A549 (cell line): Measurements from ENCODE around the gene HNRNPUL2. TPM values are rescaled to one million over a fixed set of nuclear protein-coding genes. Genes with fewer than 3 reads are reported as not detected.
"Not testable (repeated sequence)": the region's sequence is repeated elsewhere in the genome, so short reads cannot be mapped to it uniquely, and the experiment has no call there.

ENCODE experiments used
- ATAC-seq, 2 experiments: fragments of 200-7000 bp in 1 of 2; fragments of >200 bp in 1 of 2; cut with Nextera tagmentation in 1 of 2; cut with Tn5 transposase in 1 of 2; 3 replicates each; pipeline versions ENCODE4 v1.8.0 to v1.9.1; 2018 to 2020; ENCODE audit warnings: mild to moderate bottlenecking in 1 of 2, moderate library complexity in 1 of 2
- CTCF ChIA-PET: fragments of 300-600 bp; sonication (Branson Sonifier 250); formaldehyde crosslinking; extraction: SDS; loops from one replicate; lab custom pipeline; 2021; ENCODE audit warnings: antibody characterized with exemption, inconsistent platforms; lab: Yijun Ruan, JAX
- POLR2A ChIA-PET: fragments of 350-600 bp; formaldehyde crosslinking; extraction: SDS; loops from one replicate; lab custom pipeline; 2021; ENCODE audit warnings: antibody characterized with exemption, inconsistent platforms; lab: Yijun Ruan, JAX
- DNase-seq, 2 experiments: peaks; one replicate each; pipeline versions ENCODE4 v3.0.0 to v3.0.0-alpha.2; 2011 to 2016; ENCODE audit warnings: low read depth in 1 of 2, low spot score in 1 of 2
- FAIRE-seq: peaks from 2 replicates; lab custom pipeline; 2011; peaks lifted over from hg19 to GRCh38; lab: Jason Lieb, UNC
- H3K27ac ChIP-seq, 2 experiments: fragments of >200 bp; sonication (Bioruptor Twin); formaldehyde crosslinking; 3 replicates each; pipeline ENCODE4 v1.5.1; 2016 to 2017
- H3K4me1 ChIP-seq: fragments of >200 bp; sonication (Bioruptor Twin); formaldehyde crosslinking; 3 replicates; pipeline ENCODE4 v1.6.1; 2016
- H3K4me2 ChIP-seq: fragments of >200 bp; sonication (Bioruptor Twin); formaldehyde crosslinking; 3 replicates; pipeline ENCODE4 v1.6.1; 2016
- H3K4me3 ChIP-seq: fragments of >200 bp; sonication (Bioruptor Twin); formaldehyde crosslinking; 3 replicates; pipeline ENCODE4 v1.5.1; 2016
- H3K9me3 ChIP-seq: fragments of >200 bp; sonication (Bioruptor Twin); formaldehyde crosslinking; 3 replicates; pipeline ENCODE4 v1.6.1; 2016
- BCL3 ChIP-seq: fragments of >200 bp; sonication (Bioruptor Twin); formaldehyde crosslinking; IDR thresholded peaks from 3 replicates; pipeline ENCODE4 v1.6.1; 2016
- CBX2 ChIP-seq: fragments of 200-600 bp; sonication (generic); IDR thresholded peaks from 2 replicates; pipeline ENCODE4 v1.6.1; 2016; ENCODE audit warnings: low read depth, mild to moderate bottlenecking, borderline replicate concordance
- CBX8 ChIP-seq: fragments of 200-600 bp; sonication (generic); IDR thresholded peaks from 2 replicates; pipeline ENCODE4 v1.6.1; 2016
- CHD4 ChIP-seq: fragments of 200-600 bp; sonication (generic); IDR thresholded peaks from 2 replicates; pipeline ENCODE4 v1.6.1; 2016; ENCODE audit warnings: antibody characterized with exemption, mild to moderate bottlenecking, borderline replicate concordance
- EHF ChIP-seq: fragments of 250-450 bp; sonication (Bioruptor Pico); IDR thresholded peaks from 2 replicates; pipeline ENCODE4 v1.5.0; 2020; ENCODE audit warnings: mild to moderate bottlenecking
- EHMT2 ChIP-seq: fragments of 200-600 bp; sonication (generic); IDR thresholded peaks from 2 replicates; pipeline ENCODE4 v1.6.1; 2016; ENCODE audit warnings: antibody characterized with exemption, low read depth, mild to moderate bottlenecking, moderate library complexity
- ESRRA ChIP-seq: fragments of 150-350 bp; IDR thresholded peaks from 2 replicates; pipeline ENCODE4 v1.6.1; 2014; ENCODE audit warnings: mild to moderate bottlenecking, low read length, borderline replicate concordance
- FOSB ChIP-seq: fragments of 250-450 bp; sonication (Bioruptor Pico); IDR thresholded peaks from 2 replicates; pipeline ENCODE4 v1.5.0; 2020; ENCODE audit warnings: mild to moderate bottlenecking, moderate library complexity
- FOSL2 ChIP-seq, 2 experiments: fragments of 450-650 bp in 1 of 2; fragments of >200 bp in 1 of 2; sonication (Bioruptor Twin) in 1 of 2; formaldehyde crosslinking; IDR thresholded peaks; 2 replicates each; pipeline versions ENCODE4 v1.5.0 to v1.6.1; 2016 to 2020; ENCODE audit warnings: mild to moderate bottlenecking in 1 of 2, moderate library complexity in 1 of 2
- GATA3 ChIP-seq: IDR thresholded peaks from 2 replicates; pipeline ENCODE4 v1.6.1; 2012; ENCODE audit warnings: borderline replicate concordance
- HOXA7 ChIP-seq: fragments of 250-450 bp; sonication (Bioruptor Pico); IDR thresholded peaks from 2 replicates; pipeline ENCODE4 v1.5.0; 2020; ENCODE audit warnings: mild to moderate bottlenecking, moderate library complexity
- JUN ChIP-seq, 2 experiments: fragments of >200 bp; sonication (Bioruptor Twin); formaldehyde crosslinking; IDR thresholded peaks; 2 replicates in 1 of 2; 3 replicates in 1 of 2; pipeline ENCODE4 v1.6.1; 2016 to 2017
- MYC ChIP-seq: IDR thresholded peaks from 2 replicates; pipeline ENCODE4 v1.6.1; 2012; ENCODE audit warnings: mild to moderate bottlenecking, inconsistent platforms, low read length, improper control_type of control experiment, borderline replicate concordance
- NR3C1 ChIP-seq: fragments of >200 bp; sonication (Bioruptor Twin); formaldehyde crosslinking; IDR thresholded peaks from 3 replicates; pipeline ENCODE4 v1.6.1; 2017
- POLR2A ChIP-seq: IDR thresholded peaks from 2 replicates; pipeline ENCODE4 v1.6.1; 2012; ENCODE audit warnings: mild to moderate bottlenecking, low read length
- RCOR1 ChIP-seq: fragments of 150-350 bp; IDR thresholded peaks from 2 replicates; pipeline ENCODE4 v1.6.1; 2014; ENCODE audit warnings: antibody characterized with exemption, low read length, low read depth
- REST ChIP-seq: fragments of 200-600 bp; sonication (generic); IDR thresholded peaks from 2 replicates; pipeline ENCODE4 v1.6.1; 2016; ENCODE audit warnings: antibody characterized with exemption, mild to moderate bottlenecking, moderate library complexity
- RFX5 ChIP-seq: fragments of 450-650 bp; IDR thresholded peaks from 2 replicates; pipeline ENCODE4 v1.7.1; 2014; ENCODE audit warnings: antibody characterized with exemption, mild to moderate bottlenecking, moderate library complexity
- RNF2 ChIP-seq: fragments of 200-600 bp; sonication (generic); IDR thresholded peaks from 2 replicates; pipeline ENCODE4 v1.6.1; 2016; ENCODE audit warnings: low read depth, mild to moderate bottlenecking, antibody characterized with exemption, moderate library complexity, borderline replicate concordance
- ZFP36 ChIP-seq: fragments of 450-650 bp; IDR thresholded peaks from 2 replicates; pipeline ENCODE4 v1.6.1; 2014; ENCODE audit warnings: borderline replicate concordance; ENCODE audit not compliant: partially characterized antibody
- WGBS: methylation state at CpG from one replicate; pipeline ENCODE4 v1.1.6; 2017; ENCODE audit errors: missing lambda C conversion rate; 5-methylcytosine and 5-hydroxymethylcytosine counted together
- polyA plus RNA-seq, 4 experiments: library from polyadenylated mRNA; depleted of rRNA in 3 of 4; stranded (reverse); fragments of >200 nt; fragmentation: RNase III in 1 of 4; extraction: RNeasy Plus Mini Kit Qiagen cat#74134 plus additional on column Dnase treatment in 1 of 4; gene quantifications; 2 replicates in 3 of 4; 3 replicates in 1 of 4; pipeline ENCODE4 v1.2.3, GENCODE V29; 2011 to 2017
- TF ChIP-seq, protein P1 (sequence below): fragments of >200 bp; sonication (Bioruptor Twin); formaldehyde crosslinking; IDR thresholded peaks from 3 replicates; pipeline ENCODE4 v1.5.1; 2016
- TF ChIP-seq, protein P2 (sequence below): fragments of 150-350 bp; IDR thresholded peaks from 2 replicates; pipeline ENCODE4 v1.6.1; 2014; ENCODE audit warnings: low read depth, mild to moderate bottlenecking, low read length

HNRNPUL2 gene
- polyA plus RNA-seq, 2 of the 4 experiments (the other 2 are of a cell fraction) = 31.4 to 74.4 TPM

DNA sequence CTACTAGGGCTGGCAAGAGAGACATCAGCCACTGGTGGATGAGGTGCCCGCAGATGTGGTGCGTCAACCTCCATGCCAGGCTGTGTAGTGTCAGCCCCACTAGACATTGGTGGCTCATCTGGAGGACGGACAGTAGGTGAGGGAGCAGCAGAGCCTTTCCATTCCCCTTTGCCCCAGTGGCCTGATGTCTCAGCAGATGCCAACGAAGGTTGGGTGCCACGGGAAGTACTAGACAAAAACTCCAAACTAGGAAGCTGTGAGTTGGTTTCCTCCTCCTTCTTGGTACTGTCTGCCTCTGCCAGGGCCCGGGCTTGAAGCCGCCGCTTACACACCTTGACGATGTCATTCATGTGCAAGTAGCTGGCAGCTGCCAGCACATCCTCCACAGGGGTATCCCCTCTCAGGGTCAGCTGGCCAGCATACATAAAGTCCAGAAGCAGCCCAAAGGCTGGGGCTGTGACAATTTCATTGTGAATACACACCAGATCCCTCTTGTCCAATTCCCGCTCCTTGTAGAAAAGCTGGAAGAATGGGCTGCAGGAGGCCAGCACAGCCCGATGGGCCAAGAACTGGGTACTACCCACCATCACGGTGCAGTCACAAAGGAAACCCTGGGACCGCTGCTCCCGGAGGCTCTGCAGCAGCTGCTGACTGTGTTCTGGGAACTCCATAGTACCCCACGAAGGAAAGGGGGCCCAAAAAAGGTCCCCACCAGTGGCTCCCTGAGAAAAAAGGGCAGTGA, 25.9 kb upstream of the HNRNPUL2 start:
- POLR2A ChIA-PET = interaction anchor here (0.5 to 3.0 kb wide), 36 partner anchors 8 to 200 kb away, joined by 3 to 96 read pairs (median 6); partner anchors contain the start of genes C11orf98, CSKMT, GANAB and HNRNPUL2
- peak overlapping the region; percentile 81 for H3K4me2 ChIP-seq
- H3K4me1 ChIP-seq = peaks cover 11% of the 10 kb centered on the region; the same call in 1 of the 3 replicates
- ATAC-seq = peak; percentile 12 to 17; a peak in 5 of 6 replicates
- TF ChIP-seq ZFP36 (no peak), FOSL2 (IDR thresholded peaks at IDR 0.05) (no peak), FOSL2 (CRISPR knock-in tag; IDR thresholded peaks at IDR 0.05) (no peak), RNF2 (no peak), REST (no peak)
- TF ChIP-seq, protein P1, sequence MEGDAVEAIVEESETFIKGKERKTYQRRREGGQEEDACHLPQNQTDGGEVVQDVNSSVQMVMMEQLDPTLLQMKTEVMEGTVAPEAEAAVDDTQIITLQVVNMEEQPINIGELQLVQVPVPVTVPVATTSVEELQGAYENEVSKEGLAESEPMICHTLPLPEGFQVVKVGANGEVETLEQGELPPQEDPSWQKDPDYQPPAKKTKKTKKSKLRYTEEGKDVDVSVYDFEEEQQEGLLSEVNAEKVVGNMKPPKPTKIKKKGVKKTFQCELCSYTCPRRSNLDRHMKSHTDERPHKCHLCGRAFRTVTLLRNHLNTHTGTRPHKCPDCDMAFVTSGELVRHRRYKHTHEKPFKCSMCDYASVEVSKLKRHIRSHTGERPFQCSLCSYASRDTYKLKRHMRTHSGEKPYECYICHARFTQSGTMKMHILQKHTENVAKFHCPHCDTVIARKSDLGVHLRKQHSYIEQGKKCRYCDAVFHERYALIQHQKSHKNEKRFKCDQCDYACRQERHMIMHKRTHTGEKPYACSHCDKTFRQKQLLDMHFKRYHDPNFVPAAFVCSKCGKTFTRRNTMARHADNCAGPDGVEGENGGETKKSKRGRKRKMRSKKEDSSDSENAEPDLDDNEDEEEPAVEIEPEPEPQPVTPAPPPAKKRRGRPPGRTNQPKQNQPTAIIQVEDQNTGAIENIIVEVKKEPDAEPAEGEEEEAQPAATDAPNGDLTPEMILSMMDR = no peak
- TF ChIP-seq, protein P2, sequence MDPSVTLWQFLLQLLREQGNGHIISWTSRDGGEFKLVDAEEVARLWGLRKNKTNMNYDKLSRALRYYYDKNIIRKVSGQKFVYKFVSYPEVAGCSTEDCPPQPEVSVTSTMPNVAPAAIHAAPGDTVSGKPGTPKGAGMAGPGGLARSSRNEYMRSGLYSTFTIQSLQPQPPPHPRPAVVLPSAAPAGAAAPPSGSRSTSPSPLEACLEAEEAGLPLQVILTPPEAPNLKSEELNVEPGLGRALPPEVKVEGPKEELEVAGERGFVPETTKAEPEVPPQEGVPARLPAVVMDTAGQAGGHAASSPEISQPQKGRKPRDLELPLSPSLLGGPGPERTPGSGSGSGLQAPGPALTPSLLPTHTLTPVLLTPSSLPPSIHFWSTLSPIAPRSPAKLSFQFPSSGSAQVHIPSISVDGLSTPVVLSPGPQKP = no peak
- TF ChIP-seq, all 56 proteins: peak for 0
- CTCF ChIA-PET = interaction anchor here (0.6 to 3.2 kb wide), 12 partner anchors 10 to 88 kb away, joined by 3 to 17 read pairs (median 4); partner anchors contain the start of genes HNRNPUL2 and STX5
- WGBS = 70% methylated on average over 15 of the region's 15 CpGs
- no peak for FAIRE-seq
- no peak for DNase-seq
- Histone ChIP-seq H3K9me3 (no peaks in the 10 kb centered on the region), H3K27ac (peak overlapping the region; percentile 92 to 94), H3K4me3 (peak overlapping the region; percentile 55)

GRCh38 chr11:62752177-62752785, 25.0 kb upstream of the HNRNPUL2 start:
- TF ChIP-seq GATA3 = no peak
- no peak for TF ChIP-seq CHD4
- TF ChIP-seq HOXA7 (CRISPR knock-in tag) = no peak
- TF ChIP-seq JUN (IDR thresholded peaks at IDR 0.05) = no peak
- TF ChIP-seq ESRRA = no peak
- no peak for TF ChIP-seq MYC
- no peak for TF ChIP-seq RCOR1
- no peak for TF ChIP-seq NR3C1
- TF ChIP-seq CBX2 = no peak
- TF ChIP-seq EHMT2 = no peak
- TF ChIP-seq BCL3 = no peak
- TF ChIP-seq ZFP36 = no peak
- no peak for TF ChIP-seq RFX5
- TF ChIP-seq EHF (CRISPR knock-in tag) = no peak
- TF ChIP-seq CBX8 = no peak
- TF ChIP-seq FOSL2 (IDR thresholded peaks at IDR 0.05) = no peak
- no peak for TF ChIP-seq FOSL2 (CRISPR knock-in tag; IDR thresholded peaks at IDR 0.05)
- no peak for TF ChIP-seq FOSB (CRISPR knock-in tag)
- no peak for TF ChIP-seq POLR2A
- TF ChIP-seq, all 56 proteins: peak for 0
- WGBS = 93% methylated on average over 14 of the region's 14 CpGs
- no peak overlapping the region for H3K27ac ChIP-seq
- DNase-seq (no peak), FAIRE-seq (no peak), ATAC-seq (no peak)
- peaks cover 11% of the 10 kb centered on the region; the same call in 1 of the 3 replicates for H3K4me1 ChIP-seq
- H3K4me2 ChIP-seq = no peak overlapping the region
- ChIA-PET CTCF (interaction anchor here (1.0 to 3.2 kb wide), 5 partner anchors 15 to 89 kb away, joined by 3 to 17 read pairs (median 7); no protein-coding TSS in a partner anchor), POLR2A (interaction anchor here (0.8 to 1.2 kb wide), 2 partner anchors 19 to 25 kb away, joined by 3 to 4 read pairs; partner anchors contain the start of genes HNRNPUL2, TAF6L and TTC9C)
- H3K9me3 ChIP-seq = no peaks in the 10 kb centered on the region
- no peak overlapping the region for H3K4me3 ChIP-seq

GRCh38 chr11:62749931-62750330, 22.7 kb upstream of the HNRNPUL2 start:
- CTCF ChIA-PET = interaction anchor here (0.7 to 1.6 kb wide), 2 partner anchors 37 to 49 kb away, joined by 3 to 5 read pairs; no protein-coding TSS in a partner anchor
- H3K9me3 ChIP-seq, POLR2A ChIA-PET, DNase-seq, ATAC-seq, H3K4me3 ChIP-seq, H3K27ac ChIP-seq, FAIRE-seq, H3K4me2 ChIP-seq: not testable (repeated sequence)
- H3K4me1 ChIP-seq = peaks cover 11% of the 10 kb centered on the region; the same call in 1 of the 3 replicates
- 91% methylated on average over 5 of the region's 5 CpGs for WGBS
